GM18868 (cell line): Measurements from ENCODE around the gene SNAP23.

Experiments used
- ATAC-seq: cut with Tn5 transposase; IDR thresholded peaks from one replicate; pipeline ENCODE4 v1.9.1; 2021; ENCODE audit warnings: mild to moderate bottlenecking, moderate library complexity; ENCODE audit not compliant: unreplicated experiment

Gene SNAP23

GRCh38 chr15:42494998-42495360 is 455 bp upstream of the SNAP23 start:
- no peak for ATAC-seq

GRCh38 chr15:42498212-42499068 is 3.0 kb downstream of the SNAP23 start:
- ATAC-seq: no peak

GRCh38 chr15:42499858-42500609 is 4.6 kb downstream of the SNAP23 start:
- ATAC-seq: no peak

DNA sequence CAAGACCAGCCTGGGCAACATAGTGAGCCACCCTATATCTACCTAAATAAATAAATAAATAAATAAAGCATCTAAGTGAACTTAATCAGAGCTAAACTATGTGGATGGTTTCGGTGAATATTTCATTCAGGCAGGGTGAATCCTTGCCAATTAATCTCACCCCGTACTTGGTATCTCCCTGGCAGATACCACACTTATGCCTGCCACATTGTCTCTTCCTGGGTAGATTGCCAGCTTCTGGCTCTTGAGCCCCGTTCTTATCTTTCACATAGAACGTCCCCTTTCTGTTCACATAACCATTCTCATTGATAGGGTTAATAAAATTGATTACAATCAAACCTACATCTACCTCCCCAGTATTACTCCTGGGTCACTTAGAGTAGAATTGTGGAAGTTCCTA is 7.0 kb downstream of the SNAP23 start:
- no peak for ATAC-seq

DNA sequence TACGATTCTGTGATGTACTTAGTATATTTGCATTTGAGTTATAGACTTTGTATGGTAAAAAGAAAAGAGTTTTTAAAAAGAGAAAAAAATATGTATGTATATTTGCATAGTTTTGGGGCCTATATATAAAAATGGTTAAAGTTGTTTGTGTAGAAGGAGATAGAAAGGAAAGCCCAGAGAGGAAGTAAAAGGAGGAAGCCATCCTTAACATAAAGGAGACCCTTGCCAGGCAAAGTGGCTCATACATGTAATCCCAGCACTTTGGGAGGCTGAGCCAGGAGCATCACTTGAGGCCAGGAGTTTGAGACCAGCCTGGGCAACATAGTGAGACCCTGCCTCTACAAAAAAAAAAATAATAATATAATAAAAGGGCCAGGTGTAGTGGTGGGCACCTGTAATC is 8.4 kb downstream of the SNAP23 start:
- ATAC-seq: no peak

DNA sequence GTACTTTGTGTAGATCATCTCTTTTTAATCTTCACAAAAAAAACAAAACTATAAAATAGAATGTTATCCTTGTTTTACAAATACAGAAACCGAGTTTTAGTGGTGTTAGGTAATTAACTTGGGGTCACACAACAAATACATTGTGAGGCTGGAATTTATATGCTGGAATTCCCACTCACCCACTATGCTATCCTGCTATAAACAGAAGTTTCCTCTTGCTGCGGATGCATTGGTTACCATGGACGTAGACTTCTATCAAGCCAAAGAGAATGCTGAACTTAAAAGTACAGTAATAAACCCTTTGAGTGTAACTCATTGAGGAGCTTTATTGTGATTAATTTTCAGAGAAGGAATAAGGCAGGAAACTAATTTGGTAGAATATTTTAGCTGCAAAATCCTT is 9.2 kb downstream of the SNAP23 start:
- ATAC-seq: peak; percentile 21

- no peak for ATAC-seq
These were observed 12.1 kb downstream of the SNAP23 start for GRCh38 chr15:42507514-42507913.

DNA sequence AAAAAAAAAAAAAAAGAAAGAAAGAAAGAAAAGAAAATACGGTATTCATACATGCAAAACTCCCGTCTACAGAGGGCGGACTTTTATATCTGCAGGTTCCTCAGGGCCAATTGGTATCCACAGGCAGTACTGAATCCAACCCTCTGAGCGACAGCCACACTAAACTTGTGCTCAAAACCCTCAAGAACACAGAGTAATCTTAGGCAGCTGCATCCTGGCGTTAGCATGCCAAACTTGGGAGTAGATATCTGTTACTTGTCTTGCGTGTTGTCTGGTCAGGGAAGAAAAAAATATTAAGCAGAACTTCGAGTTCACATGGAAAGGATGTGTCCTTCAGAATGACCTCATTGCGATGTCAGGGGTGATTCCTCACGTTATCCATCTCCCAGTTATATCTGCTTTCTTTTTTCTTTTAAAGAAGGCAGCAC is 12.8 kb downstream of the SNAP23 start:
- ATAC-seq: no peak

DNA sequence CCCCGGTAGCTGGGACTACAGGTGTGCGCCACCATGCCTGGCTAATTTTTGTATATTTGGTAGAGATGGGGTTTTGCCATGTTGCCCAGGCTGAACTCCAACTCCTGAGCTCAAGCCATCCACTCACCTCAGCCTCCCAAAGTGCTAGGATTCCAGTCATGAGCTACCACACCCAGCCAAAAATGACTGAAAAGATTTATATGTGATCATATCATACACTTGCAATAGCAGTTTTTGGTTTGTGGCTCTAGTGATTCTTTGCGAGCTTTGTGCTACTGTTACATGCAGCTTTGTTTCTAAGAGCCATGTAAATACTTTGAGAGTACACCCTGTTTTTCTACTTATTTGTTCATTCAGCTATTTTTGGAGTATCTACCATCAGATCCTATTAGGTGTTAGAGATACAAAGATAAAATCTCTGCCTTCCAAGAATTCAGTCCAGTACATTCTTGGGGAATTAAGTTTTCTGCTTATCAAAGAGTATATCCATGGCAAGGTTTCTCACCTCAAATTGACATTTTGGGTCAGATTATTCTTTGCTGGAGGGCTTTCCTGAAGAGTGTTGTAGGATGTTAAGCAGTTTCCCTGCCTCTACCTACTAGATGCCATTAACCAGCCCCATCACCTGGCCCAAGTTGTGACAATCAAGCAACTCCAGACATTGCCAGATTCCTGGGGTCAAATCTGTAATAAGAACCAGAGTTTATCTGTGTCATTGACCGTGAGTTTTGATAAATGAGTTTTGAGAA is 15.0 kb downstream of the SNAP23 start:
- ATAC-seq: no peak

DNA sequence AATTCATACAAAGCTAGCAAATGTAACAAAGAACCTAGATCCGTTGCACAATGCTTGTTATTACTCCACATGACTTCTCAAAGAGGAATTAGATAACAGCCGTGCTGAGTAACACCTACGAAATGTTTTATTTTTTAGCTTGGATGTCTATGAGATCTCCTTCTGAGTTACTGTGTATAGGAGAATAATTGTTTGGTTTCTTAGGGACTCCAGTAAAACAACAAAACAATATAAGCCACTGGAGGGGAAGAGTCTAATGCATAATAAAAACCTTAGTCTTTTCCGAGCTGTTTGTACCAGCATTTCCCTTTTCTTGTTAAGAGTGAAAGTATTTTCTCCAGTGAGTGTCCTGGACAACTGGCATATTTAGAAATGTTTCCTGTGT is 15.6 kb downstream of the SNAP23 start:
- ATAC-seq: no peak

GRCh38 chr15:42523331-42523730 is 27.9 kb downstream of the SNAP23 start:
- ATAC-seq: no peak

DNA sequence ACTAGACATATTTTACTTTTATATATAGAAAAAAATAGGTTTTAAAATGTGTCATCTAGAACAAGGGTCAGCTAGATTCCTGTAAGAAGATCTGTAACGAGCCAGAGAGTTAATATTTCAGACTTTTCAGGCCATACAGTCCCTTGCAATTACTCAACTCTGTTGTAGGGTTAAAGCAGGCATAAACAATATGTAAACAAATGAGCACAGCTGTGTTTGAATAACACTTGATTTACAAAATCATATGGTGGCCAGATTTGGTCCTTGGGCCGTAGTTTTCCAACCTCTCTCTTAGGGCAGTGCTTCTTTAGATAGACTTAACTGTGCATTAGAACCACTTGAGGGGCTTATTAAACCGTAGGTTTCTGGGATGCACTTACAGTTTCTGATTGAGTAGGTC is 33.5 kb downstream of the SNAP23 start:
- no peak for ATAC-seq

DNA sequence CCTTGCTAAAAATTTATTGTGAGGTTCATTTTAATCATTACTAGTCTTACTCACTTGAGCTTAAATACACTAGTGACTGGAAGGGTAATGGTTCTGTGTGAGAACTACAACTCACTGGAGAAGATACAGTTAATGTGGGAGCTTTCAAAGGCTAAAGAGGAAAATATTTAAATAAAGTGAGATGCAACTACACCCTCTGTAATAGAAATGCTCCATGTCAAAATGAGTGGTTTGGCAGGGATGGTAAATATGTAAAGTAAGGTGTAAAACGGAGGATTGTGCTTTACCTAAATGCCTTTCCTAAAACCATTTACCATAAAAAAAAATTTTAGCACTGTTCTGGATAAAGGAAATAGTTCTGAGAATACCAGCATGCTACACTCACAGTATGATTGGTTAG is 37.8 kb downstream of the SNAP23 start:
- ATAC-seq: no peak

DNA sequence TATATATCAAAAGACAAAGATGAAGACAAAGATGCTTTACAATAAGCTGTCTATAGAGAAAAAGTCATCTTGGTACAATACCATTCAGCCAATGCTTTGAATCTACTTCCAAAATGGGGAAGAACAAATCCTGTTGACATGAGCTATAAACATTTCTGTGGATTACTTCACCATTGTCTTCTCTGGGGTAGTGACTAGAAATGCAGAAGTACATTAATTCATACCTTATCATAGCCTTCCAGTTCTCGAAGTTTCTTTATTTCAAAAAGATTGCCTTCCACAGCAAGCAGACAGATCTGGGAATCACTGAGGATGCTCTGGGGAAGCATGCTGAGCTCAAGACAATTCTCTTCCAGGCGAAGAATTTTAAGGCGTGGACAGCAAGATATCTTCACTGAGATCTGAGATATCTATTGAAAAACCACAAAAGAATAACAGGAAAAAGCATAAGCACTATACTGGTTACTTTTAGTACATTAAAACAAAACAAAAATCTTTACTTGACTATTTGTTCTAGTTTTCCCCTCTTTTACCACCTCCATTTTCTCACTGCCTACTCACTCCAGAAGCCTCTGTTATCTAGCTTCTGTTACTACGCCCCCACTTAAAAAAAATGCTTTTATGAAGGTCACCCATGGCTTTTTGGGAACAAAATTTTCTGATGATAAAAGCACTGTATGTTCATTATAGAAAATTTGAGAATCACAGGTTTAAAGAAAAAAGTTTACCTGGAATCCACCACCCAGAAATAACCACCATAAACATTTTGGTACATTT is 49.6 kb downstream of the SNAP23 start:
- ATAC-seq: no peak

DNA sequence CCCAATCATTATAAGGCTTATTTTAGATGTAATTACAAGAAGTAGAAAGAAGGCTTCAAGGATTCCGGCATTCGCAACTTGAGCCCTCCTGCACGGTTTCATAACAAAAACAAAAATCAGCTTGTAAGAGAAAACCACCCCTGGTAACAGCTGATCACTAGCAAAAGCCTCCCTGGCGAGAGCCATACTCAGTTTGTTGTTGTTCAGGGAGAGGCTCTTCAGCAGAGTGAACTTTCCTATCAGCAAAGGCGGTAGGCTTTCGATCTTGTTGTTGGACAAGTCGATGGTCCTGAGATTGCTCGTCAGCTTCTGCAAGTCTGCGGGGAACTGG is 52.4 kb downstream of the SNAP23 start:
- no peak for ATAC-seq

DNA sequence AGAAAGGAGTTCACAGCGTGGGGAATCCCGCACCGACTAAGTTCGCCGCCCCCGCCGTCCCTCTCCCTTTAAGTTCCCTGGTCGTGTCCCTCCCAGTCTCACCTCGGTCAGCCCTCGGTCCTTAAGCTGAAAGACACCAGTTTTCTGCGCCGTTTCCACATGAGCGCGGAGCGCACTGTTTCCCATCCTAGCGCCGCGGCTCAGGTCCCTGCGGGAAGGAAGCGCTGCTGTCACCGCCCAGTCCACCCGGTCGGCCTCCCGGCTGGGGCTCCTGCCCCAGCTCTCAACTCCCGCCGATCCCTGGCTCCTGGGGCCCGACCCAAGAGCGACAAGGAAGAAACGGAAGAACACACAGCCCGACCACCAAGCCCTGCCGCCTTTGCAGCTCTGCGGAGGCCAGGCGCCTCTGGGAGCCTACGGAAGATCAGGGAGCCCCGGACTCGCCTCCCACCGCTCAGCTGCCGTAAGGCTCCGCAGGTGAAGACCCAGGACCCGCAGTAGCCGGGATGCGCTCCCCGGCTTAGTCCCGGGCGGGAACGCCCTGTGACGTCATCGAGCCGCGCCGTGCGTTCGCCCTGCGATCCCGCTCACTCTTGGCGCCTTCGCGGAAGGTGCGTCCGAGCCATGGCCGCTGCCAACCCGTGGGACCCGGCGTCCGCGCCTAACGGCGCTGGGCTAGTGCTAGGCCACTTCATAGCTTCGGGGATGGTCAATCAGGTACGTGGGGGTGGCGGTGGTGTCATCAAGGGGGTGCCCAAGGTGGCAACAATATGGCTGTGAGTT is 53.0 kb downstream of the SNAP23 start, which contains the start of the genes HAUS2 and LRRC57:
HAUS2 (plus strand) TSS at position 590 of the 783 bp plus-strand sequence; CDS start at position 625, 35 bp downstream.
LRRC57 (minus strand) TSS at position 545 of the 783 bp plus-strand sequence; CDS start at position 186, 359 bp downstream.
- peak; percentile 81 for ATAC-seq

GRCh38 chr15:42549032-42549491 is 53.6 kb downstream of the SNAP23 start:
- ATAC-seq: peak; percentile 43

- no peak for ATAC-seq
These were observed 54.4 kb downstream of the SNAP23 start for GRCh38 chr15:42549741-42550392.

- ATAC-seq: no peak
These were observed 58.1 kb downstream of the SNAP23 start for GRCh38 chr15:42553554-42553953.
